Measurements from ENCODE around the gene KHK.
"Not testable (repeated sequence)": the region's sequence is repeated elsewhere in the genome, so short reads cannot be mapped to it uniquely, and the experiment has no call there.

Gene KHK

DNA sequence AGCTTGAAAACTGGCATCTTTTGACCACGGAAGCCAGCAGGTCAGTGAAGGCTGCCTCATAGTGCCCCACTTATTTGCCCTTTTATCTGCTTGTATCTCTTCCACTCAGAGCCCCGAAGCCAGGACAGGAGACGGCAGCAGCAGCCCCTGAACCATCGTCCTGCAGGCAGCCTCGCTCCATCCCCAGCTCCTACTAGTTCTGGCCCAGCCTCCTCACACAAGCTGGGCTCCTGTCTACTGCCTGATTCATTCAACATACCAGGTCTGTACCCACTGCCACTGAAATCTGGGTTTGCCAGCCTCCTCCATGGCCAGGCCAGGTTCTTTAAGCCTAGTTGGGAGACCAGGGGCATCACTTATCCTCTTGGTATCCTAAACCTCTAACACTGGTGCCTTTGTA, 19.2 kb upstream of the KHK start:
- Histone ChIP-seq H3K4me1 (ENCODE audit: control insufficient read depth, insufficient read depth, low read length) (peaks cover 21% of the 10 kb centered on the region), H3K4me3 (ENCODE audit: low read length) (no peak overlapping the region), H3K9me3 (replicated peaks; ENCODE audit: low read length) (no peaks in the 10 kb centered on the region), H3K9ac (ENCODE audit: low read depth, low read length) (no peak overlapping the region), H3K36me3 (ENCODE audit: insufficient read depth, low read length) (peaks cover 40% of the 10 kb centered on the region), H3K4me2 (ENCODE audit: low read length) (no peak overlapping the region), H3K27me3 (ENCODE audit: control insufficient read depth, insufficient read depth, low read length) (no peaks in the 10 kb centered on the region)

DNA sequence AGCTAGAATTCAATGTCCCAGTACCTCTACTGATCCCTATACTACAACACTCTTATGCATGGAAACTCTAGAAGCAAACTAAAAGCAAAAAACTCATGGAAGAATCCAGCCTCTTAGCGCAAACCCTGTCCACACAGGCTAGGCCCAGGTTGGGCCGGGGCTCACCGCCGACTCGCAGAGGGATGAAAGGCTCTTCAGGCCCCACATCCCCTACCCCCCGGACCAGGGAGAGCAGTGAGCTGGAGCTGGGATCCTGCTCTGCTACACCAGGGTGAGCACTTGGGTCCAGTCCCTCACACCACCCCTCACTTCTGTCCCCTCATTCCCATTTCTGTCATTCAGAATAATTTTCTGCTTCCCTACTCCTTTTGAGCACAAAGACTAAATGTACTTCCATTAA, 17.1 kb upstream of the KHK start:
- no peaks in the 10 kb centered on the region for H3K27me3 ChIP-seq (ENCODE audit: control insufficient read depth, insufficient read depth, low read length)
- H3K4me1 ChIP-seq (ENCODE audit: control insufficient read depth, insufficient read depth, low read length), result peaks cover 24% of the 10 kb centered on the region
- H3K9me3 ChIP-seq (replicated peaks; ENCODE audit: low read length), result no peaks in the 10 kb centered on the region
- H3K4me3 ChIP-seq (ENCODE audit: low read length), result peak overlapping the region; percentile 82
- H3K36me3 ChIP-seq (ENCODE audit: insufficient read depth, low read length), result peaks cover 40% of the 10 kb centered on the region
- H3K9ac ChIP-seq (ENCODE audit: low read depth, low read length), result peak overlapping the region; percentile 93
- H3K4me2 ChIP-seq (ENCODE audit: low read length), result peak overlapping the region; percentile 91

DNA sequence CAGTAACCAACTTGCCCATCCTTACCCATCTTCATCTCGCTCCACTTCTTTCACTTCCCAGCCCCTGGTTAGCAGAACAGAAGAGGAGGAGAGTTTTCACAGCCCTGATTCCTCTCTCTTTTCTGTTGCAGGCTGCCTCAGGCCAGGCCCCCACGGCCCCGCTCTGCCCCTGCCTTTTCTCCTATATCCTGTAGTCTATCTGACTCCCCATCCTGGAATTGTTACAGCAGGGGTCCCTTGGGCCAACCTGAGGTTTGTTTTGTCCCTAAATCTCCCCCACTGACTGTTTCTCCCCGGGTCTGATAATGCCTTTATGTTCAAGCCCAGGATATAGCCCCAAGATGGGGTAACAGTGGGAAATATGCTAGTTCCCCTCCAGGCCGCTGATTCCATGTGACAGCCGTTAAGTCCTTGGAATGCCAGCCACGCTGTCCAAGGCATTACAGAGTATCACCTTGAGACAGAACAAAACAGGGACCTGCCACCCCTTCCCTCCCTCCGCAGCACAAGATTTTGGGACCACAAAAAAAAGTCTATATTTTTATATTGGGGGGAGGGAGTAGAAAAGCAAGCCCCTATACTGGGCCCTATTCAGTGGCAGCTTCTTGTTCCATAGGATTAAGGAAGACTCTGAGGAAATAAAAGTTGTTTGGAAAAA, 16.5 kb upstream of the KHK start:
- Histone ChIP-seq H3K4me2 (ENCODE audit: low read length) (peak overlapping the region; percentile 91), H3K9me3 (replicated peaks; ENCODE audit: low read length) (no peaks in the 10 kb centered on the region), H3K4me3 (ENCODE audit: low read length) (peak overlapping the region; percentile 82), H3K36me3 (ENCODE audit: insufficient read depth, low read length) (peaks cover 37% of the 10 kb centered on the region), H3K27me3 (ENCODE audit: control insufficient read depth, insufficient read depth, low read length) (no peaks in the 10 kb centered on the region), H3K4me1 (ENCODE audit: control insufficient read depth, insufficient read depth, low read length) (peaks cover 29% of the 10 kb centered on the region), H3K9ac (ENCODE audit: low read depth, low read length) (peak overlapping the region; percentile 93)

DNA sequence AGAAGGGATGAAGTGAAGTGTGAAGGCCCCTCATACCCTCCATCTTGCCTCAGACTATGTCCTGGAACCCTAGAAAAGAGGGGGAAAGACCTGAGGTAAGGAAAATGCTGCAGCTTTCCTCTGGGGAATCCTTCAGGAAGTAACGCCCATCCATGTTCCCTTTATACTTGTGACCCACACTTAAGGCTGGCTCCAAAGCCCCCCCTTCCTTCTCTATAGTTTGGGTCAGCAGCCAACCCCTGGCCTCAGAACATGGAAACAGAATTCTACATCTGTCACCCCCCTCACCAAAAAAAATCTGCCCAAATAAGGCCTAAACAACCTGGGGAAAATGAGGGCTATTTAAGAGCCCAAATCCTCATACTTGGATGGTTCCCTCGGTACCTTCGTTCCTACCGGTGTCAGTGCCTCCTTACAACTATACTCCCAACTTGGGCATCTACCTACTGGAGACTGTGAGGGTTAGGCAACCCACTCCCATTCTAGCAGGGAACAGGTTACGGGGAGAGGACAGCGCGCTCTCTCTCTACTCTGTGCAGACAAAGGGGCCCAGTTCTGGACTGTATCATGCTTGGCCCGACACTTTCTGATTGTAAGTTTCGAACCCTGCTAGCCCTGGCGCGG, 15.8 kb upstream of the KHK start:
- Histone ChIP-seq H3K9ac (ENCODE audit: low read depth, low read length) (peak overlapping the region; percentile 93), H3K36me3 (ENCODE audit: insufficient read depth, low read length) (peaks cover 30% of the 10 kb centered on the region), H3K27me3 (ENCODE audit: control insufficient read depth, insufficient read depth, low read length) (no peaks in the 10 kb centered on the region), H3K9me3 (replicated peaks; ENCODE audit: low read length) (no peaks in the 10 kb centered on the region), H3K4me1 (ENCODE audit: control insufficient read depth, insufficient read depth, low read length) (peaks cover 33% of the 10 kb centered on the region), H3K4me3 (ENCODE audit: low read length) (peak overlapping the region; percentile 82), H3K4me2 (ENCODE audit: low read length) (peak overlapping the region; percentile 91)

DNA sequence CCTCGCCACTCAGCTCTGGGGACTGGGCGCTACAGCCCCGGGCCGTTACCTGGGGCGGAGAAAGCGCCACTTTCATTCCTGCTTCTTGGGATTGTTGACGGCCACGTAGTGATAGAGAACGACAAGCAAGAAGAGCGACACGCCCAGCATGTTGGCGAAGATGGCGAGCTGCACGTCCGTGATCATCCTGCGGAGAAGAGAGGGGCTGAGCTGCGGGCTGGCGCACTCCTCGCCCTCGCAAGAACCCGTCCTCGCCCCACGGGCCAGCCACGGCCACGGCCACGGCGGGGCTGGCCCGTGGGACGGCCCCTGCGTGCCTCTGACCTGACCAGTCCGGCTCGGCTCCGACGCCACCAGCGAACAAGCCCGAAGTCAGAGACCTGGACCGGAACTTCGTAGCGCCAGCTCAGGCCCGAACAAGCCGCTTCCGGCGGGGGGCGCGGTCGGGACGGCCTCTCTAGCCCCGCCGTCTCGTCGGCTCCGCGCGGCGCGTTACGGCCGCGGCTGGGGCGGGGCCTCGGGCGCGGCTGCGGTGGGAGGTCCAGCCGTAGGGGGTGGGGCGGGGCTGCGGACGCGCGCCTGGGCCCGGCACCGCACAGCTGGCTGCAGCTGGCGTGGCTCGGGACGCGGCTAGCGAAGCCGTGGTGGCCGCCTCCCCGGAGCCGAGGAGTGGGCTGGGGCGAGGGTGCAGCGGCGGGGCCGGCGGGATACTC, 15.1 kb upstream of the KHK start, which contains the start of gene OST4:
Gene OST4, minus strand, starts transcription at position 378 of the 713 bp plus-strand sequence.
- Histone ChIP-seq H3K36me3 (ENCODE audit: insufficient read depth, low read length) (peaks cover 28% of the 10 kb centered on the region), H3K4me1 (ENCODE audit: control insufficient read depth, insufficient read depth, low read length) (peaks cover 33% of the 10 kb centered on the region), H3K4me2 (ENCODE audit: low read length) (peak within 1 kb of the TSS; percentile 91), H3K9ac (ENCODE audit: low read depth, low read length) (peak within 1 kb of the TSS; percentile 93), H3K4me3 (ENCODE audit: low read length) (peak within 1 kb of the TSS; percentile 82), H3K27me3 (ENCODE audit: control insufficient read depth, insufficient read depth, low read length) (no peaks in the 10 kb centered on the region), H3K9me3 (replicated peaks; ENCODE audit: low read length) (no peaks in the 10 kb centered on the region)

DNA sequence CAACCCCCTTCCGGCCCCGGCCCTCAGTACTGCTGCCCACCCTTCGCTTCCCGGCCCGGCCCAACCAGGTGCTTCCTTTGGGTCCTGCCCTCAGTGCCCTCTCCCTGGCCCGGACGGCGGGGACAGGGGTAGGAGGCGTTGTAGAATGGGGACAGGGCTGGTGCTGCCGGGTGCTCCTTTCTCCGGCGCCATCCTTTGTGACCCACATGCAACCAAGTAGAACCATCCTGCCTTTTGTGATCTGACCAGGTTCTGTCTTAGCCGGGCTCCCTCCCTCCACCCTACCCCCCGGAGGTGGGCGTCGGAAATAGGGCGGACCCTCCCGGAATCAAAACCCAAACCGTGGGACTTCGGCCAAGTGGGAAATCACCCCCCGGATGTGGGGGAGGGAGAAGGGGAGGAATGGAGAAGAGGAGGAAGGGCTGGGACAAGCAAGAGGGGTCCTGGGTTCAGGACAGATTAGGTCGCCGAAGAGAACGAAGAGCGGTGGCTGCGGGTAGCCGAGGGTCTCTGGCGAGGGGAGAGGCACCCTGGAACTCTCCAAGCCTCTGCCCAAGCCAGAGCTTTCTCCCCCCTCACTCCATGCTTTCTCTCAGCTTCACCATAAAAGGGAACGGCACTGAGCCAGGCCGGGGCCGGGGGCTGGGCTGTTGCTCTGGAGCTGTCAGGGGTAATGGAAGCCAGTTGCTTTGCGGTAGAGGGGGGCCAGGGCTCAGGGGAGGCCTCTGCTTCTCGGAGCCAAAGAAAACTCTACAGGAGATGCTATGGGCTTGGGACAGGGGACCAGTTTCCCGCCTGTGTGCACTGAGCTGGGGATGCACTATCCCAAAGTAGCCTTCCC, 14.4 kb upstream of the KHK start:
- H3K4me2 ChIP-seq (ENCODE audit: low read length), result peak overlapping the region; percentile 91
- H3K4me1 ChIP-seq (ENCODE audit: control insufficient read depth, insufficient read depth, low read length), result peaks cover 33% of the 10 kb centered on the region
- H3K9ac ChIP-seq (ENCODE audit: low read depth, low read length), result peak overlapping the region; percentile 93
- H3K4me3 ChIP-seq (ENCODE audit: low read length), result peak overlapping the region; percentile 82
- no peaks in the 10 kb centered on the region for H3K27me3 ChIP-seq (ENCODE audit: control insufficient read depth, insufficient read depth, low read length)
- H3K36me3 ChIP-seq (ENCODE audit: insufficient read depth, low read length), result peaks cover 28% of the 10 kb centered on the region
- no peaks in the 10 kb centered on the region for H3K9me3 ChIP-seq (replicated peaks; ENCODE audit: low read length)

DNA sequence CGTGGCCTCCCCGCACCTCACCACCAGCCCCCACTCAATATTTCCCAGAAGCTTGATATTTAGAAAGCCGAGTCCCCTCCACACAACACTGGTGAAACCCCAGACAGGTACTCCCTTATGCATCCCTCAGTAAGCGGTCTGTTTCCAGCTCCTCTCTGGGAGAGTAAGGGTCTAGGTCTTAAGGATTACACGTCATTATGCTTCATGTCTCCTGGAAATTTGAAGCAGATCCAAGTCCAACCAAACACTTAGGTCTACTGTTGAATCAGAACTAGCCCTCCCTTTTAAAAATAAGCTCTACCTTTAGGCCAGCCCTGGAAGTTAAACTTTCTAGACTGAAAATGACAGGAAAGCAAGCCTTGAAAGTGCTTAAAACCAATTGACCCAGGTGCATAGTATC, 13.7 kb upstream of the KHK start:
- H3K36me3 ChIP-seq (ENCODE audit: insufficient read depth, low read length), result peaks cover 21% of the 10 kb centered on the region
- no peaks in the 10 kb centered on the region for H3K9me3 ChIP-seq (replicated peaks; ENCODE audit: low read length)
- no peak overlapping the region for H3K4me2 ChIP-seq (ENCODE audit: low read length)
- no peak overlapping the region for H3K9ac ChIP-seq (ENCODE audit: low read depth, low read length)
- peaks cover 35% of the 10 kb centered on the region for H3K4me1 ChIP-seq (ENCODE audit: control insufficient read depth, insufficient read depth, low read length)
- no peaks in the 10 kb centered on the region for H3K27me3 ChIP-seq (ENCODE audit: control insufficient read depth, insufficient read depth, low read length)
- H3K4me3 ChIP-seq (ENCODE audit: low read length), result no peak overlapping the region

DNA sequence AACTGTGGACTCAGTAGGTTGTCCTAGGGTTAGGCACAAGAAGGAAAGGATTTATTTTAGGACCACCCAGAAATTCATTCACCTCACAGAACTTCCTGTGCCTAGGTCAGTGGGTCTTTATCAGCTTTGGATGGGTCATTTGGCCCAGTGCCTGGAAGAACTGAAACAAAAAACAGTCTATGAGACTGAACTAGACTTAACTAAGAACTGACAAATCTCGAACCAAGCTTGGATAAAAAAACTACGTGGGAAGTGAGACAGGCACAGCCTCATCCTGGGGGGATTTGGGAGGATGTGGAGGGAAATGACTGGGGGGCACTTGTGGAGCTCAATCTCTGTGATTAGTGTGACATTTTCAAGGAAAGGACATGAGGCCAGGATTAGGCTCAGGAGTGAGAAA, 12.8 kb upstream of the KHK start:
- Histone ChIP-seq H3K4me3 (ENCODE audit: low read length) (no peak overlapping the region), H3K9ac (ENCODE audit: low read depth, low read length) (no peak overlapping the region), H3K9me3 (replicated peaks; ENCODE audit: low read length) (no peaks in the 10 kb centered on the region), H3K4me2 (ENCODE audit: low read length) (no peak overlapping the region), H3K4me1 (ENCODE audit: control insufficient read depth, insufficient read depth, low read length) (peaks cover 43% of the 10 kb centered on the region), H3K27me3 (ENCODE audit: control insufficient read depth, insufficient read depth, low read length) (no peaks in the 10 kb centered on the region), H3K36me3 (ENCODE audit: insufficient read depth, low read length) (peaks cover 12% of the 10 kb centered on the region)

DNA sequence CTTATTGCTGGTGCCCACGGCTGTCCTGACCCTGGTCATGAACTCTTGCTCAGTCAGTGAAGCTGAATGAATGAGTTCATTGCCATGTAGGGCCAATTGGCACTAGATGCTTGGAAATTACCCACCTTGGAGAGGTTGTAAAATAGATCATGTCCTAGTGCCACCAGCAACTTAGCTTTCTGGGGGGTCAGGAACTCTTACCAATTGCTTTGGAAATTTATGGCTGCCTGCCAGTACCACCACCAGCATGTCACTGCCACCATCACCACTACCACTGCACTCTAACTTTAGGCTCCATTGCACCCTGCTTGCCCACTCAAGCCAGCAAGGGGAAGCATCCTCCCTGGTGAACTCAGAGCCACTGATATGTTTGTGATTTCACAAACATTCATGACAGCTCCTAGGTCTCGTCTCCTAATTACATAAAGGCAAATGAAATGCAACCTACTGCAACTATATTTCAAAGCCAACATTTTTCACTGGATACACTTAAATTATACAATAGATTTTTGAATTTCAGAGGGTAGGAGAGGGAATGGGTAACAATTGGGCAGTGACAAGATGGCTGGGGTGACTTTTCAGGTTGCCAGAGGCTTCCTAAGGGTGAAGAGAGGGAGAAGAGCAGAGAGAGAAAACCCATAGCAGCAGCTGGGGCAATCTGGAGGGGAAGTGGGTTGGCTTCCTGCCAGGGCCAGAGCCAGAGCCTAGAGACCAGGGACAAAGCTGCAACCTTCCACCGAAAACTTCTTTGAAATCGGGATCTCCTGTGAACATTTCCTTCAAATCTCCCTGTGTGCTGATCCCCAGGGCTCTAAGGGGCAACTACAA, 11.6 kb upstream of the KHK start:
- H3K9me3 ChIP-seq (replicated peaks; ENCODE audit: low read length), result no peaks in the 10 kb centered on the region
- H3K27me3 ChIP-seq (ENCODE audit: control insufficient read depth, insufficient read depth, low read length), result no peaks in the 10 kb centered on the region
- H3K36me3 ChIP-seq (ENCODE audit: insufficient read depth, low read length), result peaks cover under 1% of the 10 kb centered on the region
- H3K4me3 ChIP-seq (ENCODE audit: low read length), result no peak overlapping the region
- H3K4me2 ChIP-seq (ENCODE audit: low read length), result no peak overlapping the region
- H3K4me1 ChIP-seq (ENCODE audit: control insufficient read depth, insufficient read depth, low read length), result peaks cover 45% of the 10 kb centered on the region
- no peak overlapping the region for H3K9ac ChIP-seq (ENCODE audit: low read depth, low read length)

DNA sequence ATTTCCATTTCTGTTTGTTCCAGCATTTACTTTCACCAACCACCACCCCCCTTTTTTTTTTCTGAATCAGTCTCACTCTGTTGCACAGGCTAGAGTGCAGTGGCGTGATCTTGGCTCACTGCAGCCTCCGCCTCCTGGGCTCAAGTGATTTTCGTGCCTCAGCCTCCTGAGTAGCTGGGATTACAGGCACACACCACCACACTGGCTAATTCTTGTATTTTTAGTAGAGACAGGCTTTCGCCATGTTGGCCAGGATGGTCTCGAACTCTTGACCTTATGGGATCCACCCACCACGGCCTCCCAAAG, 11.1 kb upstream of the KHK start:
- not testable (repeated sequence) for H3K4me2 ChIP-seq (ENCODE audit: low read length); H3K4me3 ChIP-seq (ENCODE audit: low read length); H3K36me3 ChIP-seq (ENCODE audit: insufficient read depth, low read length); H3K9me3 ChIP-seq (replicated peaks; ENCODE audit: low read length); H3K27me3 ChIP-seq (ENCODE audit: control insufficient read depth, insufficient read depth, low read length); H3K9ac ChIP-seq (ENCODE audit: low read depth, low read length)
- H3K4me1 ChIP-seq (ENCODE audit: control insufficient read depth, insufficient read depth, low read length), result peaks cover 45% of the 10 kb centered on the region

Data from skeletal muscle satellite cell (primary cell).